Natural killer cell treated with Interleukin-12 subunit alpha and Interleukin-12 subunit beta and Interleukin-15 and Interleukin-18, amount 100 ng/mL, for 72 hours (primary cell): ENCODE data around the gene GPR75. TPM values are rescaled to one million over a fixed set of nuclear protein-coding genes. Genes with fewer than 3 reads are reported as not detected.
"Not testable (repeated sequence)": the region's sequence is repeated elsewhere in the genome, so short reads cannot be mapped to it uniquely, and the experiment has no call there.

Experiments used
- ATAC-seq, 2 donors: fragments of 150-1000 bp; cut with Tn5 transposase in 1 of 2; sonication (Bioruptor Pico), chemical (Tn5 transposase) in 1 of 2; 2 replicates each; pipeline ENCODE4 v1.10.0; 2021
- DNase-seq: peaks from one replicate; pipeline ENCODE4 v3.0.0; 2022; ENCODE audit warnings: low spot score
- H3K27ac Mint-ChIP-seq, 2 donors: 1 replicate in 1 of 2; 2 replicates in 1 of 2; pipeline ENCODE4 v1.8.0; 2022; ENCODE audit warnings: mixed read lengths in 2 of 2, mild to moderate bottlenecking in 1 of 2, moderate library complexity in 1 of 2
- H3K27me3 Mint-ChIP-seq, 2 donors: 1 replicate in 1 of 2; 2 replicates in 1 of 2; pipeline ENCODE4 v1.8.0; 2022; ENCODE audit warnings: mixed read lengths in 2 of 2
- H3K36me3 Mint-ChIP-seq: one replicate; pipeline ENCODE4 v1.8.0; 2022; ENCODE audit warnings: mixed read lengths
- H3K4me1 Mint-ChIP-seq, 2 donors: 1 replicate in 1 of 2; 2 replicates in 1 of 2; pipeline ENCODE4 v1.8.0; 2022; ENCODE audit warnings: low read depth in 2 of 2, mixed read lengths in 2 of 2, mild to moderate bottlenecking in 1 of 2
- H3K4me3 Mint-ChIP-seq: one replicate; pipeline ENCODE4 v1.8.0; 2022; ENCODE audit warnings: mixed read lengths
- H3K9me3 Mint-ChIP-seq: 2 replicates; pipeline ENCODE4 v1.8.0; 2022; ENCODE audit warnings: mixed read lengths
- total RNA-seq, 2 donors: library from RNA; stranded (reverse); gene quantifications; one replicate each; pipeline ENCODE4 v1.2.3, GENCODE V29; 2022

The GPR75 gene
- total RNA-seq, 2 donors from 2014 or later, result 3.9 to 13.2 TPM

DNA sequence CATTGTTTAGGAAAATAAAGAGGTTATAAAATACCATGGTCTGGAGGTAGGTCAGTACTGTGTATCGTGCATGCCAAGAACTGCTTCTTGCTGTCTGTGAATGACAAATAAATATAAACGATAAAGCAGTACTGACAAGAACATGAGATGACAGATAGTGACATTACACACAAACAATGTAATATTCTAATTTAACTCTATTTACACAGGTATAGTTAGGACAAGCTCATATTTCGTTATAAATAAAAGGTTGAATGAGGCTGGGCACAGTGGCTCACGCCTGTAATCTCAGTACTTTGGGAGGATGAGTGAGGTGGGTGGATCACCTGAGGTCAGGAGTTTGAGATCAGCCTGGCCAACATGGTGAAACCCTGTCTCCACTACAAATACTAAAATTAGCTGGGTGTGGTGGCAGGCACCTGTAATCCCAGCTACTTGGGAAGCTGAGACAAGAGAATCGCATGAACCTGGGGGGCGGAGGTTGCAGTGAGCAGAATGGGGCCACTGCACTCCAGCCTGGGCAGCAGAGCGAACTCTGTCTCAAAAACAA is 14.7 kb upstream of the GPR75 start:
- DNase-seq, result no peak
- Mint-ChIP-seq H3K36me3 (peaks cover 13% of the 10 kb centered on the region), H3K27me3 (no peaks in the 10 kb centered on the region), H3K27ac (no peak overlapping the region), H3K4me3 (no peak overlapping the region), H3K9me3 (no peaks in the 10 kb centered on the region), H3K4me1 (no peaks in the 10 kb centered on the region)
- no peak for ATAC-seq

DNA sequence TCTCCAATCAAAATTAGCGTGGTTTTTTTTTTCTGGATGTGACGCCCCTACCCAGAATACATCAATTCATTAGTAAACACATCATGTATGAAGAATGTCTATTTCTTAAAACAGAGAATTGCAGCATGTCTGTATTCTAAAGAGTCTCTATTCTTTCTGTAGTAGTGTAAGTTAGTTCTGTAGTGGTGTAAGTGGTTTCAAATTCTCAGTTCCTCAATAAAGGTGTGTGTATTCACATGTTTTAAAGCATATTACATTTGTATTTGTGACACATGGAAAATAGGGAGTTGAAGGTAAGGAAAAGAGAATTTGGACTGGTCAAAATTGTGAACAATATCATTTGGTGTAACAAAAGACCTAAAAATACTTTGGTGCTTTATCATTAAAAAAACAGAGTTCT is 8.0 kb upstream of the GPR75 start:
- Mint-ChIP-seq H3K4me3 (no peak overlapping the region), H3K9me3 (no peaks in the 10 kb centered on the region), H3K27ac (no peak overlapping the region), H3K36me3 (peaks cover 6% of the 10 kb centered on the region), H3K27me3 (no peaks in the 10 kb centered on the region), H3K4me1 (no peaks in the 10 kb centered on the region)
- ATAC-seq (no peak), DNase-seq (no peak)

- DNase-seq, result no peak
- no peak overlapping the region for H3K4me3 Mint-ChIP-seq
- peaks cover 6% of the 10 kb centered on the region for H3K36me3 Mint-ChIP-seq
- H3K9me3 Mint-ChIP-seq, result no peaks in the 10 kb centered on the region
- no peak overlapping the region for H3K27ac Mint-ChIP-seq
- H3K4me1 Mint-ChIP-seq, result no peaks in the 10 kb centered on the region
- ATAC-seq, result no peak
- no peaks in the 10 kb centered on the region for H3K27me3 Mint-ChIP-seq
Observed at GRCh38 chr2:53867169-53867568, 7.4 kb upstream of the GPR75 start.

GRCh38 chr2:53865962-53866361 is 6.2 kb upstream of the GPR75 start:
- Mint-ChIP-seq H3K36me3 (peaks cover 6% of the 10 kb centered on the region), H3K9me3 (no peaks in the 10 kb centered on the region), H3K27ac (no peak overlapping the region), H3K27me3 (no peaks in the 10 kb centered on the region), H3K4me1 (no peaks in the 10 kb centered on the region), H3K4me3 (no peak overlapping the region)
- DNase-seq, result no peak
- no peak for ATAC-seq

- Mint-ChIP-seq H3K4me1 (no peaks in the 10 kb centered on the region), H3K4me3 (no peak overlapping the region), H3K36me3 (peaks cover 6% of the 10 kb centered on the region), H3K27ac (no peak overlapping the region), H3K27me3 (no peaks in the 10 kb centered on the region), H3K9me3 (no peaks in the 10 kb centered on the region)
- DNase-seq (no peak), ATAC-seq (no peak)
Observed at GRCh38 chr2:53865264-53865663, 5.5 kb upstream of the GPR75 start.

DNA sequence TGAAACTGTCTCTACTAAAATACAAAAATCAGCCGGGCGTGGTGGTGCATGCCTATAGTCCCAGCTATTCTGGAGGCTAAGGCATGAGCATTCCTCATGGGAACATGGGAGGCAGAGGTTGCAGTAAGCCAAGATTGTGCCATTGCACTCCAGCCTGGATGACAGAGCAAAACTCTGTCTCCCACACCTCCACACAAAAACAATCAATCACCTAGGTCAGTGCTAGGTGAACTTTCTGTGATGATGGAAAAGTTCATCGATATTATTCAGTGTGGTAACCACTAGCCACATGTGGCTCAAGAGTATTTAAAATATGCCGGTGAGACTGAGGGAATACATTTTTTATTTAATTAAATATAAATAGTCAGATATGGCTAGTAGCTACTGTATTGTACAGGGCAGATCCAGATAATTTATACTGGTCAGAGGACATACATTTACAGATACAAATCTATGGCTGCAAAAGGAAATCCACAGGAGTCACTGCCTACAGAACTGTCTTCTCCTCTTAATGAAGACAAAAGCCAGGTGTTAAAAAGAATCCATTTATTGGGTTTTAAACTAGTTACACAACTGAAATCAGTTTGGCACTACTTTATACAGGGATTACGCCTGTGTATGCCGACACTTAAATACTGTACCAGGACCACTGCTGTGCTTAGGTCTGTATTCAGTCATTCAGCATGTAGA is 3.9 kb upstream of the GPR75 start:
- ATAC-seq (no peak), DNase-seq (no peak)
- Mint-ChIP-seq H3K4me1 (no peaks in the 10 kb centered on the region), H3K27me3 (no peaks in the 10 kb centered on the region), H3K36me3 (peaks cover 6% of the 10 kb centered on the region), H3K9me3 (no peaks in the 10 kb centered on the region), H3K27ac (no peak overlapping the region), H3K4me3 (no peak overlapping the region)

DNA sequence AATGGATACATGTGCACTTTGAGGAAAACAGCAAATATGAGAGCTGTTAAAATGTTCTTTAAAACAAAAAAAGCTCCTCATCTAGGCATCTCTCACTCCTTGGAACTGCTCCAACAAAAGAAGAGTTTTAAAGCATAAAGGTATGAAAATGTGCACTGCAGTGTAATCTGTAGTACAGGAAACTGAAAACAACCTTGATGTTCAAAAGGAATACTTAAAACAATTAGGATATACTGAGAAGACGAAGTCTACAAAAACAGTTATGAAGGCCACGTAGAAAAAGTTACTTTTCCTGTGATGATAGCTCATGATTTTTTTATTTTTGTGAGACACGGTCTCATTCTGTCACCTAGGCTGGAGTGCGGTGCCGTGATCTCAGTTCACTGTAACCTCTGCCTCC is 2.1 kb upstream of the GPR75 start:
- no peaks in the 10 kb centered on the region for H3K9me3 Mint-ChIP-seq
- no peak overlapping the region for H3K27ac Mint-ChIP-seq
- H3K4me3 Mint-ChIP-seq, result no peak overlapping the region
- no peaks in the 10 kb centered on the region for H3K4me1 Mint-ChIP-seq
- H3K27me3 Mint-ChIP-seq, result no peaks in the 10 kb centered on the region
- H3K36me3 Mint-ChIP-seq, result peaks cover 5% of the 10 kb centered on the region
- DNase-seq (no peak), ATAC-seq (no peak)

DNA sequence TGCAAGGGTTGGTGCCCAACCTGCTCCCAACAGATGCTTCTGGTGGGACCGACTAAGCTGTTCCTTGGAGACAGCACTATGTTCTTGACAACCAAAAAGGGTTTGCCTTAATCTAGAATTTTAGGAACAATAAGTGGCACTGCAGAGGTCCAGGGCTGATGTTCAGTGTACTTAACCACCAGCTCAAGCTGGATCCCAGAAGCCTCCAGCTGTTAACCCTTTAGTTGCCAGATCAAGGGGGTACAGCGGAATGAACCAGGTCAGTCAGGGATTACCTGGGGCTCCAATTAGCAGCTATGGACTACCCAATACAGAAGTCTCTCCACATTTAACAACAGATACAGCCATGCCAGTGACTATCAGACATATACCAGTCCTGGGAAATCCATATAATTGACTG is 3.5 kb downstream of the GPR75 start:
- no peak for DNase-seq
- no peaks in the 10 kb centered on the region for H3K9me3 Mint-ChIP-seq
- H3K27me3 Mint-ChIP-seq, result no peaks in the 10 kb centered on the region
- no peak overlapping the region for H3K4me3 Mint-ChIP-seq
- H3K27ac Mint-ChIP-seq, result no peak overlapping the region
- no peaks in the 10 kb centered on the region for H3K4me1 Mint-ChIP-seq
- no peak for ATAC-seq
- peaks cover 5% of the 10 kb centered on the region for H3K36me3 Mint-ChIP-seq

DNA sequence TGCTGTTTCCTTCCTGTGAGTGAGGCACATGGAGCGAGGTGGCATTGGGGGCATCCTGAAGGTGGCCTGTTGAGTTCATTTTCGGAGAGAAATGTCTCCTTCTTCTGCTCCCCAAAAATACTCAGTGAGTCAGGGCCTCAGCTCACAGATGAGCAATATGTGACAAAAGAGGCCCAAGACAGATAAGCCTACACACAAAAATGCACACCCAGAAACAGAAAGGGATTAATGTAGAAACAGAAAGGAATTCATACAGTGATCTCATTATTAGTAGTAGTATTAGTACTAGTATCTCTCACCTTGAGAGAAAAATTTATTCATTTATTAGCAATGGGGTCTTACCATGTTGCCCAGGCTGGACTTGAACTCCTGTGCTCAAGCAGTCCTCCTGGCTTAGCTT is 5.1 kb downstream of the GPR75 start:
- no peaks in the 10 kb centered on the region for H3K9me3 Mint-ChIP-seq
- peak in 1 of 2 donors; percentile 18 for ATAC-seq
- H3K4me3 Mint-ChIP-seq, result no peak overlapping the region

DNA sequence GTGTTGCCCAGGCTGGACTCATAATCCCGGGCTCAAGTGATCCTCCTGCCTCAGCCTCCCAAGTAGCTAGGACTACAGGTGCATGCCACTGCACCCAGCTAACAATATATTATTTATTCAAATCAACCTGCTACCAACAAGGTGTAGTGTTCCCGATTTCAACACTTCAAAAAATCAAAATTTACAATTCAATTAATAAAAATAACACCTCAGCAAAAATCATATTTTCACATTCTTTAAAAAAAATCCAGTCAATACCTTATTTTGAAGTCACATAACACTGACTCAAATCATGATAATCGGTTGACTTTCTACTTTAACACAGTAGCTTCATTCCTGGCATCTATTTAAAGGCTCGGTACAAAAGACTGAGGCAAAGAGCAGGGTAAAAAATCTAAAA is 7.2 kb downstream of the GPR75 start:
- ATAC-seq, result no peak
- H3K36me3 Mint-ChIP-seq, result no peaks in the 10 kb centered on the region
- no peak overlapping the region for H3K27ac Mint-ChIP-seq

More for the DNA sequence above, 5.1 kb downstream of the GPR75 start:
- Mint-ChIP-seq H3K27me3 (no peaks in the 10 kb centered on the region), H3K27ac (peak overlapping the region in 1 of 2 donors; percentile 3), H3K36me3 (peaks cover 5% of the 10 kb centered on the region), H3K4me1 (no peaks in the 10 kb centered on the region)
- no peak for DNase-seq

DNA sequence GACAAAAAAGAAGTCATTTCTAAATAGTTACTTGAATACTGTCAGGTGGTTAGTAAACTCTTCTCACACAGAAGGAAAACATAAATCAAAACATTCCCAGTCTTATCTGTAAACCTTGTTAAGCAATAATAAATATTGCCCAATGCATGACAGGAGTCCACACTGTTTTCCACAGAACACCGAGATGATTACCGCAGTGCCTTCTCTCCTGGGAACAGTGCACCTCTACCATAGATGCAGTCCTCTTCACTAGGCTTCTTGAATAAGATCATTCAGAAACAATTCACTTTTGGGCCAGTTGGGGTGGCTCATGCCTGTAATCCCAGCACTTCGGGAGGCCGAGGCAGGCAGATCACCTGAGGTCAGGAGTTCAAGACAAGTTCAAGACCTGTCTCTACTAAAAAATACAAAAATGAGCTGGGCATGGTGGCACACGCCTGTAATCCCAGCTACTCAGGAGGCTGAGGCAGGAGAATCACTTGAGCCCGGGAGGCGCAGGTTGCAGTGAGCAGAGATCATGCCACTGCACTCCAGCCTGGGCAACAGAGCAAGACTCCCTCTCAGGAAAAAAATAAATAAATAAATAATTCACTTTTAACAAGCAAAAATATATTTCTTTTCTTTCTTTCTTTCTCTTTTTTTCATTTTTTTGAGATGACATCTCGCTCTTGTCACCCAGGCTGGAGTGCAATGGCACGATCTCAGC is 8.6 kb downstream of the GPR75 start:
- H3K27ac Mint-ChIP-seq, H3K27me3 Mint-ChIP-seq: not testable (repeated sequence)

More for the DNA sequence above, 7.2 kb downstream of the GPR75 start:
- H3K4me1 Mint-ChIP-seq, result no peaks in the 10 kb centered on the region
- DNase-seq, result no peak
- no peaks in the 10 kb centered on the region for H3K27me3 Mint-ChIP-seq
- no peak overlapping the region for H3K4me3 Mint-ChIP-seq
- H3K9me3 Mint-ChIP-seq, result no peaks in the 10 kb centered on the region

DNA sequence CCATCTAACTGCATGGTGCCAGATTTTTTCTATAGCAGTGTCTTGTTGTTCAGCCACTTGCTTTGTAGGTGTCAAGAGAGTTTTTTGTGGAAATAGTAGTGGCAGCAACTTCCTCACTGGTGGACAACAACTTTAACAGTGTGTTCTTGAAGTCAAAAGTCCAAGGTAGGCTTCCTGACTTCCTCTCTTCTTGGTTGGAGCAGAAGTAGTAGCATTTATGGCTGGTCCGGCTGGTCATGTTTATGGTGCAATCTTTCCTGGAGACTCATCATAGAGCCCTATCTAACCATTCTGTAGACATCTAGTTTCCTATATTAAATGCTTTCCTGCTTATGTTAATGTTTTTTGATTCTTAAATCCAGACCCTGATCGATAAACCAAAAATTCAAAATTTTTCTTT is 11.7 kb downstream of the GPR75 start:
- no peak overlapping the region for H3K4me3 Mint-ChIP-seq
- DNase-seq, result no peak
- peaks cover 0 to 2% of the 10 kb centered on the region in 2 donors for H3K4me1 Mint-ChIP-seq
- no peak overlapping the region for H3K27ac Mint-ChIP-seq
- no peak for ATAC-seq
- no peaks in the 10 kb centered on the region for H3K9me3 Mint-ChIP-seq
- no peaks in the 10 kb centered on the region for H3K36me3 Mint-ChIP-seq
- no peaks in the 10 kb centered on the region for H3K27me3 Mint-ChIP-seq

More for the DNA sequence above, 8.6 kb downstream of the GPR75 start:
- not testable (repeated sequence) for H3K4me1 Mint-ChIP-seq, DNase-seq, H3K36me3 Mint-ChIP-seq, H3K4me3 Mint-ChIP-seq, H3K9me3 Mint-ChIP-seq, ATAC-seq

- H3K36me3 Mint-ChIP-seq, result no peaks in the 10 kb centered on the region
- no peak for ATAC-seq
Observed at GRCh38 chr2:53843595-53843994, 16.2 kb downstream of the GPR75 start.

GRCh38 chr2:53842891-53843290 is 16.9 kb downstream of the GPR75 start:
- Mint-ChIP-seq H3K36me3 (no peaks in the 10 kb centered on the region), H3K9me3 (no peaks in the 10 kb centered on the region), H3K27ac (no peak overlapping the region), H3K4me1 (peaks cover 0 to 10% of the 10 kb centered on the region in 2 donors), H3K27me3 (no peaks in the 10 kb centered on the region), H3K4me3 (no peak overlapping the region)
- DNase-seq (no peak), ATAC-seq (no peak)

More at GRCh38 chr2:53843595-53843994, 16.2 kb downstream of the GPR75 start:
- Mint-ChIP-seq H3K27me3 (no peaks in the 10 kb centered on the region), H3K4me1 (peaks cover 0 to 10% of the 10 kb centered on the region in 2 donors), H3K4me3 (no peak overlapping the region), H3K9me3 (no peaks in the 10 kb centered on the region), H3K27ac (no peak overlapping the region)
- DNase-seq, result no peak
